Measurements from ENCODE around the gene PTPRR. TPM values are rescaled to one million over a fixed set of nuclear protein-coding genes. Genes with fewer than 3 reads are reported as not detected.

Gene PTPRR
- total and polyA plus RNA-seq, 4 donors: 0.02 to 0.08 TPM; not detected in 2

DNA sequence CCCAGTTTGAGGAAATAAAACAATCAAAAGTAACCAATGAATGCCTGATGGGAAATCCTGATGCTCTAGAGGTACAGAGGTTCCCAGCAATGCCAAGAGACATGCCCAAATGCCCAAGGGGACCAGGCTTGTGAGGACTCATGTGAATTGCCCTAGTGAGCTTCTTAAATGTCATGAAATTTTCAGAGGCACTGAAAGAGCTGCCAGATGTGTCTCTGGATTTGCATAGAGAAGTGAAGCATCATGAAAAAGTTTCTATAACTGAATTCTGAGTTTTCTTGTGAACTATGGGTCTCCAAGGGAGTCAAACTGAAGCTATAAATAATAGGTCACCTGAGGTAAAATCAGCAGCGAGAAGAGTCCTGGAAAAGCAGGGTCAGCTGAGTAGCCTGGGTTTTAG is 9.9 kb downstream of the PTPRR start:
- 52% methylated on average over 1 of the region's 1 CpG for WGBS
- H3K27ac ChIP-seq (ENCODE audit: low read depth in 1 of 2, low read length in 2 of 2): no peak overlapping the region
- H3K4me1 ChIP-seq (ENCODE audit: control insufficient read depth in 4 of 4, insufficient read depth in 4 of 4, low read length in 3 of 4): no peaks in the 10 kb centered on the region
- H3K4me3 ChIP-seq (ENCODE audit: low read depth in 1 of 3, low read length in 3 of 3): no peak overlapping the region
- H3K27me3 ChIP-seq (ENCODE audit: control insufficient read depth in 4 of 4, insufficient read depth in 4 of 4, low read length in 3 of 4): no peaks in the 10 kb centered on the region
- H3K9ac ChIP-seq (ENCODE audit: low read depth in 1 of 2, low read length in 2 of 2): no peak overlapping the region
- H3K36me3 ChIP-seq (ENCODE audit: control insufficient read depth in 4 of 4, insufficient read depth in 3 of 4, low read depth in 1 of 4, low read length in 3 of 4): no peaks in the 10 kb centered on the region
- TF ChIP-seq SP1 (IDR thresholded peaks at IDR 0.05) (no peak), YY1 (IDR thresholded peaks at IDR 0.05) (no peak), EGR1 (IDR thresholded peaks at IDR 0.05; ENCODE audit: low read depth in 2 of 2) (no peak), FOXA1 (IDR thresholded peaks at IDR 0.05) (no peak), HNF4A (conservative IDR thresholded peaks at IDR 0.05) (no peak)
- TF ChIP-seq, protein P1, sequence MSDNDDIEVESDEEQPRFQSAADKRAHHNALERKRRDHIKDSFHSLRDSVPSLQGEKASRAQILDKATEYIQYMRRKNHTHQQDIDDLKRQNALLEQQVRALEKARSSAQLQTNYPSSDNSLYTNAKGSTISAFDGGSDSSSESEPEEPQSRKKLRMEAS (IDR thresholded peaks at IDR 0.05): no peak
- TF ChIP-seq, protein P2, sequence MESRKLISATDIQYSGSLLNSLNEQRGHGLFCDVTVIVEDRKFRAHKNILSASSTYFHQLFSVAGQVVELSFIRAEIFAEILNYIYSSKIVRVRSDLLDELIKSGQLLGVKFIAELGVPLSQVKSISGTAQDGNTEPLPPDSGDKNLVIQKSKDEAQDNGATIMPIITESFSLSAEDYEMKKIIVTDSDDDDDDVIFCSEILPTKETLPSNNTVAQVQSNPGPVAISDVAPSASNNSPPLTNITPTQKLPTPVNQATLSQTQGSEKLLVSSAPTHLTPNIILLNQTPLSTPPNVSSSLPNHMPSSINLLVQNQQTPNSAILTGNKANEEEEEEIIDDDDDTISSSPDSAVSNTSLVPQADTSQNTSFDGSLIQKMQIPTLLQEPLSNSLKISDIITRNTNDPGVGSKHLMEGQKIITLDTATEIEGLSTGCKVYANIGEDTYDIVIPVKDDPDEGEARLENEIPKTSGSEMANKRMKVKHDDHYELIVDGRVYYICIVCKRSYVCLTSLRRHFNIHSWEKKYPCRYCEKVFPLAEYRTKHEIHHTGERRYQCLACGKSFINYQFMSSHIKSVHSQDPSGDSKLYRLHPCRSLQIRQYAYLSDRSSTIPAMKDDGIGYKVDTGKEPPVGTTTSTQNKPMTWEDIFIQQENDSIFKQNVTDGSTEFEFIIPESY (IDR thresholded peaks at IDR 0.05): no peak
- no peak for DNase-seq (ENCODE audit: low spot score)
- no peaks in the 10 kb centered on the region for H3K9me3 ChIP-seq (ENCODE audit: control insufficient read depth in 4 of 4, low read length in 3 of 4)

DNA sequence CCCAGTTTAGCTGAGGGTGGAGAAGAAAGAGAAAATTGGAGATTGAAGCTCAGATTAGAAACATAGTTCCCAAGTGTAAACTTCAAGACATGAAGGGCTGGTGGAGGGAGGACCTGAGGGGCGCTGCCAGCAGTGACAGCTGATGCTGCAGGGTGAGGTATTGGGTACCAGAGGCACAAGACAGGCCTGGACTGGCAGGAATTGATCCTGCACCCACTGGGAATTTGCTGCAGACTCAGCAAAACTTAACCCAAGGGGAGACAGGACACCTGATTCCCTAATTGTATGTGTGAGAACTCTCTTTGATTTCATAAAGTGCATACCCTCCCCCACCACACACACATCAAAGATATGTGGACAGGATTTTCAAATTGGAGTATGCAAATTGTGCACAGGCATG is 11.6 kb downstream of the PTPRR start:
- no peaks in the 10 kb centered on the region for H3K36me3 ChIP-seq (ENCODE audit: control insufficient read depth in 4 of 4, insufficient read depth in 3 of 4, low read depth in 1 of 4, low read length in 3 of 4)
- no peak overlapping the region for H3K9ac ChIP-seq (ENCODE audit: low read depth in 1 of 2, low read length in 2 of 2)
- WGBS: 57% methylated on average over 1 of the region's 1 CpG
- TF ChIP-seq, protein P1 (IDR thresholded peaks at IDR 0.05): no peak
- TF ChIP-seq HNF4A (conservative IDR thresholded peaks at IDR 0.05): no peak
- no peak for TF ChIP-seq GABPA (IDR thresholded peaks at IDR 0.05 in 1 of 2, conservative IDR thresholded peaks at IDR 0.05 in 1 of 2)
- TF ChIP-seq, protein P2 (IDR thresholded peaks at IDR 0.05): no peak
- no peak for TF ChIP-seq NR2F2 (IDR thresholded peaks at IDR 0.05)
- TF ChIP-seq, protein P3, sequence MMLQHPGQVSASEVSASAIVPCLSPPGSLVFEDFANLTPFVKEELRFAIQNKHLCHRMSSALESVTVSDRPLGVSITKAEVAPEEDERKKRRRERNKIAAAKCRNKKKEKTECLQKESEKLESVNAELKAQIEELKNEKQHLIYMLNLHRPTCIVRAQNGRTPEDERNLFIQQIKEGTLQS (IDR thresholded peaks at IDR 0.05): no peak
- no peak for TF ChIP-seq RAD21 (IDR thresholded peaks at IDR 0.05)
- TF ChIP-seq EGR1 (IDR thresholded peaks at IDR 0.05; ENCODE audit: low read depth in 2 of 2): no peak
- no peak for TF ChIP-seq YY1 (IDR thresholded peaks at IDR 0.05)
- TF ChIP-seq TAF1 (conservative IDR thresholded peaks at IDR 0.05): no peak
- no peak for TF ChIP-seq FOXA2 (IDR thresholded peaks at IDR 0.05)
- no peak for TF ChIP-seq JUND (IDR thresholded peaks at IDR 0.05)
- no peak for TF ChIP-seq HNF4G (IDR thresholded peaks at IDR 0.05)
- TF ChIP-seq, protein P4, sequence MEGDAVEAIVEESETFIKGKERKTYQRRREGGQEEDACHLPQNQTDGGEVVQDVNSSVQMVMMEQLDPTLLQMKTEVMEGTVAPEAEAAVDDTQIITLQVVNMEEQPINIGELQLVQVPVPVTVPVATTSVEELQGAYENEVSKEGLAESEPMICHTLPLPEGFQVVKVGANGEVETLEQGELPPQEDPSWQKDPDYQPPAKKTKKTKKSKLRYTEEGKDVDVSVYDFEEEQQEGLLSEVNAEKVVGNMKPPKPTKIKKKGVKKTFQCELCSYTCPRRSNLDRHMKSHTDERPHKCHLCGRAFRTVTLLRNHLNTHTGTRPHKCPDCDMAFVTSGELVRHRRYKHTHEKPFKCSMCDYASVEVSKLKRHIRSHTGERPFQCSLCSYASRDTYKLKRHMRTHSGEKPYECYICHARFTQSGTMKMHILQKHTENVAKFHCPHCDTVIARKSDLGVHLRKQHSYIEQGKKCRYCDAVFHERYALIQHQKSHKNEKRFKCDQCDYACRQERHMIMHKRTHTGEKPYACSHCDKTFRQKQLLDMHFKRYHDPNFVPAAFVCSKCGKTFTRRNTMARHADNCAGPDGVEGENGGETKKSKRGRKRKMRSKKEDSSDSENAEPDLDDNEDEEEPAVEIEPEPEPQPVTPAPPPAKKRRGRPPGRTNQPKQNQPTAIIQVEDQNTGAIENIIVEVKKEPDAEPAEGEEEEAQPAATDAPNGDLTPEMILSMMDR (IDR thresholded peaks at IDR 0.05; ENCODE audit: low read depth, low read length, missing input control): no peak
- TF ChIP-seq RXRA (IDR thresholded peaks at IDR 0.05): no peak
- TF ChIP-seq FOXA1 (IDR thresholded peaks at IDR 0.05): no peak
- no peak for TF ChIP-seq SP1 (IDR thresholded peaks at IDR 0.05)
- DNase-seq (ENCODE audit: low spot score): no peak
- H3K9me3 ChIP-seq (ENCODE audit: control insufficient read depth in 4 of 4, low read length in 3 of 4): no peaks in the 10 kb centered on the region
- no peaks in the 10 kb centered on the region for H3K4me1 ChIP-seq (ENCODE audit: control insufficient read depth in 4 of 4, insufficient read depth in 4 of 4, low read length in 3 of 4)
- H3K27ac ChIP-seq (ENCODE audit: low read depth in 1 of 2, low read length in 2 of 2): no peak overlapping the region
- no peak overlapping the region for H3K4me3 ChIP-seq (ENCODE audit: low read depth in 1 of 3, low read length in 3 of 3)
- H3K27me3 ChIP-seq (ENCODE audit: control insufficient read depth in 4 of 4, insufficient read depth in 4 of 4, low read length in 3 of 4): no peaks in the 10 kb centered on the region

Measured in liver (tissue), 9 donors.